OCI-LY1 (cell line): ENCODE results near the gene FGF10.

ENCODE experiments used
- H2AFZ ChIP-seq: fragments of 200-600 bp; sonication (generic), shearing (Covaris generic); 2 replicates; pipeline ENCODE4 v1.6.0; 2014; ENCODE audit warnings: antibody characterized with exemption, mild to moderate bottlenecking, low read length
- H3F3A ChIP-seq: fragments of 200-600 bp; sonication (generic), shearing (Covaris generic); 2 replicates; pipeline ENCODE4 v1.6.0; 2014; ENCODE audit warnings: mild to moderate bottlenecking, antibody characterized with exemption, low read length, moderate library complexity; ENCODE audit not compliant: insufficient read depth
- H3K27ac ChIP-seq: fragments of 200-600 bp; sonication (generic); 2 replicates; pipeline ENCODE4 v1.5.1; 2014; ENCODE audit warnings: low read length, mixed run types, mild to moderate bottlenecking, low read depth; ENCODE audit not compliant: poor library complexity, severe bottlenecking
- H3K27me3 ChIP-seq: fragments of 200-600 bp; sonication (generic); 2 replicates; pipeline ENCODE4 v1.6.0; 2014; ENCODE audit warnings: antibody characterized with exemption, mild to moderate bottlenecking, low read length, moderate library complexity; ENCODE audit not compliant: insufficient read depth
- H3K36me3 ChIP-seq: fragments of 200-600 bp; sonication (generic); 2 replicates; pipeline ENCODE4 v1.6.1; 2014; ENCODE audit warnings: mild to moderate bottlenecking, antibody characterized with exemption, low read length, moderate library complexity, mixed read lengths; ENCODE audit not compliant: insufficient read depth
- H3K4me1 ChIP-seq: fragments of 200-600 bp; sonication (generic); 2 replicates; pipeline ENCODE4 v1.5.1; 2014; ENCODE audit warnings: mild to moderate bottlenecking, low read length, moderate library complexity; ENCODE audit not compliant: insufficient read depth, severe bottlenecking
- H3K4me2 ChIP-seq: fragments of 200-600 bp; sonication (generic), shearing (Covaris generic); 2 replicates; pipeline ENCODE4 v1.6.1; 2014; ENCODE audit warnings: low read length
- H3K4me3 ChIP-seq: fragments of 200-600 bp; sonication (generic); 2 replicates; pipeline ENCODE4 v1.5.1; 2014; ENCODE audit warnings: low read length, low read depth, mild to moderate bottlenecking, mixed read lengths; ENCODE audit not compliant: poor library complexity, severe bottlenecking
- H3K79me2 ChIP-seq: fragments of 200-600 bp; shearing (Covaris generic); 2 replicates; pipeline ENCODE4 v1.6.1; 2016; ENCODE audit warnings: mixed run types, low read length, mixed read lengths; ENCODE audit not compliant: insufficient read depth
- H3K9ac ChIP-seq: fragments of 200-600 bp; sonication (generic), shearing (Covaris generic); 2 replicates; pipeline ENCODE4 v1.6.1; 2014; ENCODE audit warnings: mild to moderate bottlenecking, low read length, mixed read lengths
- H3K9me2 ChIP-seq: fragments of 200-600 bp; sonication (generic), shearing (Covaris generic); 2 replicates; pipeline ENCODE4 v1.6.1; 2014; ENCODE audit warnings: low read depth, mild to moderate bottlenecking, low read length, mixed read lengths
- H3K9me3 ChIP-seq: fragments of 200-600 bp; shearing (Covaris generic); 2 replicates; pipeline ENCODE4 v1.6.1; 2014; ENCODE audit warnings: low read length, mixed read lengths
- H4K20me1 ChIP-seq: fragments of 200-600 bp; sonication (generic), shearing (Covaris generic); 2 replicates; pipeline ENCODE4 v1.6.0; 2016; ENCODE audit warnings: mild to moderate bottlenecking, low read length; ENCODE audit not compliant: insufficient read depth
- EZH2 ChIP-seq: fragments of 200-600 bp; sonication (generic), shearing (Covaris generic); IDR thresholded peaks from 2 replicates; pipeline ENCODE4 v1.8.0; 2017; ENCODE audit warnings: borderline replicate concordance, mixed run types, mild to moderate bottlenecking, antibody characterized with exemption, low read length, moderate library complexity, mixed read lengths
- TF ChIP-seq, protein P1 (sequence below): fragments of 200-600 bp; sonication (generic), shearing (Covaris generic); IDR thresholded peaks from 2 replicates; pipeline ENCODE4 v1.5.1; 2017; ENCODE audit warnings: mild to moderate bottlenecking, antibody characterized with exemption, low read length, moderate library complexity, mixed read lengths

FGF10 gene

DNA sequence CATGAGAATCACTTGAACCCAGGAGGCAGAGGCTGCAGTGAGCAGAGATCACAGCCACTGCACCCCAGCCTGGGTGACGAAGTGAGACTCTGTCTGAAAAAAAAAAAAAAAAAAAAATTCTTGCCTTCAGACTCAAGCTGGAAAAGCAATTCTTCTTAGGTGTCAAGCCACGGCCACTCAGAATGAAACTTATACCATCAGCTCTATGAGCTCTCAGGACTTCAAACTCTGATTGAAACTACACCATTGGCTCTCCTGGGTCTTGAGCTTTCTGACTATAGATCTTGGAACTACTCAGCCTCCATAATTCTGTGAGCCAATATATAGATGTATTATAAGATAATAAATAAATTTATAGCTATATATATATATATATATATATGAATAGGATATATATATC is 12.9 kb upstream of the FGF10 start:
- Histone ChIP-seq H3K27me3 (no peaks in the 10 kb centered on the region), H3K4me3 (no peak overlapping the region), H3K36me3 (no peaks in the 10 kb centered on the region), H3K9me2 (no peaks in the 10 kb centered on the region), H3K4me2 (no peak overlapping the region), H3K9ac (no peak overlapping the region), H3F3A (no peaks in the 10 kb centered on the region), H3K27ac (no peak overlapping the region), H3K4me1 (no peaks in the 10 kb centered on the region), H3K9me3 (no peaks in the 10 kb centered on the region), H3K79me2 (no peaks in the 10 kb centered on the region), H2AFZ (no peak overlapping the region), H4K20me1 (no peaks in the 10 kb centered on the region)
- TF ChIP-seq EZH2 = no peak
- TF ChIP-seq, protein P1, sequence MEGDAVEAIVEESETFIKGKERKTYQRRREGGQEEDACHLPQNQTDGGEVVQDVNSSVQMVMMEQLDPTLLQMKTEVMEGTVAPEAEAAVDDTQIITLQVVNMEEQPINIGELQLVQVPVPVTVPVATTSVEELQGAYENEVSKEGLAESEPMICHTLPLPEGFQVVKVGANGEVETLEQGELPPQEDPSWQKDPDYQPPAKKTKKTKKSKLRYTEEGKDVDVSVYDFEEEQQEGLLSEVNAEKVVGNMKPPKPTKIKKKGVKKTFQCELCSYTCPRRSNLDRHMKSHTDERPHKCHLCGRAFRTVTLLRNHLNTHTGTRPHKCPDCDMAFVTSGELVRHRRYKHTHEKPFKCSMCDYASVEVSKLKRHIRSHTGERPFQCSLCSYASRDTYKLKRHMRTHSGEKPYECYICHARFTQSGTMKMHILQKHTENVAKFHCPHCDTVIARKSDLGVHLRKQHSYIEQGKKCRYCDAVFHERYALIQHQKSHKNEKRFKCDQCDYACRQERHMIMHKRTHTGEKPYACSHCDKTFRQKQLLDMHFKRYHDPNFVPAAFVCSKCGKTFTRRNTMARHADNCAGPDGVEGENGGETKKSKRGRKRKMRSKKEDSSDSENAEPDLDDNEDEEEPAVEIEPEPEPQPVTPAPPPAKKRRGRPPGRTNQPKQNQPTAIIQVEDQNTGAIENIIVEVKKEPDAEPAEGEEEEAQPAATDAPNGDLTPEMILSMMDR = no peak

DNA sequence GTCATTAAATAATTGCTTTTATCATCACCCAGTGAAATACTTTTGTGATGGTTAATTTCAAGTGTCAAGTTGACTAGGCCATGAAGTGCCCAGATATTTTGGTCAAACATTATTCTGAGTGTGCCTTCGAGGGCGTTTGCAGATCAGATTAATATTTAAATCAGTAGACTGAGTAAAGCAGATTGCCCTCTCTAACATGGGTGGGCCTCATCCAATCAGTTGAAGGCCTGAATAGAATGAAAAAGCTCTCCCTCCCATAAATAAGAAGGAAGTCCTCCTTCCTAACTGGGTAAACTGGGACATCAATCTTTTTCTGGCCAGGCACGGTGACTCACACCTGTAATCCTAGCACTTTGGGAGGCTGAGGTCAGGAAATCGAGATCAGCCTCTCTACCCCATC is 12.4 kb upstream of the FGF10 start:
- Histone ChIP-seq H3K4me3 (no peak overlapping the region), H3K9ac (no peak overlapping the region), H3K36me3 (no peaks in the 10 kb centered on the region), H3K4me1 (no peaks in the 10 kb centered on the region), H4K20me1 (no peaks in the 10 kb centered on the region), H3F3A (no peaks in the 10 kb centered on the region), H3K9me3 (no peaks in the 10 kb centered on the region), H3K27me3 (no peaks in the 10 kb centered on the region), H3K4me2 (no peak overlapping the region), H3K9me2 (no peaks in the 10 kb centered on the region), H3K79me2 (no peaks in the 10 kb centered on the region), H2AFZ (no peak overlapping the region), H3K27ac (no peak overlapping the region)
- TF ChIP-seq, protein P1 = no peak
- no peak for TF ChIP-seq EZH2

DNA sequence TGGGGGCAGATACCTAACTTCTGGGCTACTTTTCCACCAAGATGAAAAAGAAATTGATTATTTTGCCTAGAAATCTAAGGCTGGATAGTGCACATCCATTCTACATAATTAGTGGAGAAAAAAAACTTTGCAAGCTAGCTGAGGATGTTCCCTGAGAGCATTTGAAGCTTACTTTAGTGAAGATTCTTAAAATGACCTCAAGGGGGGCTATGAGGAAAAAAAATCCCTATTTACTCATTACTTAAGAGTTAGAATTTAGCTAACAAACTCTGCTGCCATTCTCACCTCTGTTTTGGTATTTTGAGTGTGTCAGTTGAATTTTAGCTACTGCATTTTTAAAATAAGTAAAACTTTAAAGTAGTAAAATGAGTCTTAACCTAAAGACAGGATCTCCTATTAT is 9.2 kb upstream of the FGF10 start:
- Histone ChIP-seq H3K4me2 (no peak overlapping the region), H3K79me2 (no peaks in the 10 kb centered on the region), H3K9me2 (no peaks in the 10 kb centered on the region), H3F3A (no peaks in the 10 kb centered on the region), H3K4me3 (no peak overlapping the region), H3K9me3 (no peaks in the 10 kb centered on the region), H3K27me3 (no peaks in the 10 kb centered on the region), H3K4me1 (no peaks in the 10 kb centered on the region), H2AFZ (no peak overlapping the region), H4K20me1 (no peaks in the 10 kb centered on the region), H3K27ac (no peak overlapping the region), H3K9ac (no peak overlapping the region), H3K36me3 (no peaks in the 10 kb centered on the region)
- TF ChIP-seq, protein P1 = no peak
- no peak for TF ChIP-seq EZH2
